Suprapubic skin (tissue), 4 donors: Measurements from ENCODE around the gene RARG. TPM values are rescaled to one million over a fixed set of nuclear protein-coding genes. Genes with fewer than 3 reads are reported as not detected.
A peak's percentile ranks its signal among the peaks of the same experiment; 100 is the strongest.

Experiments
- DNase-seq, 2 donors: peaks; one replicate each; pipeline ENCODE4 v3.0.0-alpha.2; 2019; ENCODE audit warnings: low spot score in 2 of 2
- H3K27ac ChIP-seq: fragments of 200-600 bp; sonication (generic); one replicate; pipeline ENCODE4 v1.5.1; 2019
- H3K27me3 ChIP-seq: fragments of 200-600 bp; sonication (generic); one replicate; pipeline ENCODE4 v1.5.1; 2019
- H3K36me3 ChIP-seq: fragments of 200-600 bp; sonication (generic); one replicate; pipeline ENCODE4 v1.5.1; 2019
- H3K4me1 ChIP-seq: fragments of 200-600 bp; sonication (generic); one replicate; pipeline ENCODE4 v1.5.1; 2019
- H3K4me3 ChIP-seq: fragments of 200-600 bp; sonication (generic); one replicate; pipeline ENCODE4 v1.5.1; 2019; ENCODE audit warnings: mild to moderate bottlenecking
- H3K9me3 ChIP-seq: fragments of 200-600 bp; sonication (generic); one replicate; pipeline ENCODE4 v1.5.1; 2019
- CTCF ChIP-seq, 2 donors: fragments of 200-600 bp in 1 of 2; fragments of 450-650 bp in 1 of 2; sonication (generic) in 1 of 2; IDR thresholded peaks; one replicate each; pipeline ENCODE4 v1.5.1; 2016 to 2019; ENCODE audit warnings: antibody characterized with exemption in 2 of 2, mild to moderate bottlenecking in 1 of 2, moderate library complexity in 1 of 2
- EP300 ChIP-seq: sonication (generic); formaldehyde crosslinking; IDR thresholded peaks from one replicate; pipeline ENCODE4 v1.6.1; 2017; ENCODE audit warnings: antibody characterized with exemption
- POLR2A ChIP-seq, 2 donors: fragments of 450-650 bp; IDR thresholded peaks; one replicate each; pipeline ENCODE4 v1.6.1; 2017; ENCODE audit warnings: antibody characterized with exemption in 2 of 2, mild to moderate bottlenecking in 2 of 2, moderate library complexity in 2 of 2
- POLR2AphosphoS5 ChIP-seq, 3 donors: sonication (generic); formaldehyde crosslinking; IDR thresholded peaks; one replicate each; pipeline ENCODE4 v1.6.1; 2017; ENCODE audit warnings: antibody characterized with exemption in 3 of 3
- WGBS: methylation state at CpG from one replicate; pipeline ENCODE4 v1.1.5; 2018; 5-methylcytosine and 5-hydroxymethylcytosine counted together
- total RNA-seq, 4 donors: library from RNA; depleted of rRNA; stranded (reverse); fragments of >200 nt; gene quantifications; one replicate each; pipeline ENCODE4 v1.1.0, GENCODE V29; 2016

Gene RARG
- total RNA-seq, result 100 to 1,000 TPM; 140 to 198 (median 172) TPM

GRCh38 chr12:53231921-53232645 is at the start of gene RARG:
RARG (minus strand) TSS chr12:53232209; CDS start chr12:53227545, 4,664 bp downstream.
- Histone ChIP-seq H3K9me3 (no peaks in the 10 kb centered on the region), H3K36me3 (peaks cover 12% of the 10 kb centered on the region), H3K27me3 (no peaks in the 10 kb centered on the region), H3K27ac (peak within 1 kb of the TSS; percentile 99), H3K4me3 (peak within 1 kb of the TSS; percentile 68), H3K4me1 (peaks cover 94% of the 10 kb centered on the region)
- peak in 1 of 2 donors; percentile 84 for DNase-seq
- under 1% methylated on average over 24 of the region's 44 CpGs for WGBS
- TF ChIP-seq POLR2A (IDR thresholded peaks at IDR 0.05) (no peak), EP300 (no peak), CTCF (IDR thresholded peaks at IDR 0.05) (no peak), POLR2AphosphoS5 (IDR thresholded peaks at IDR 0.05) (peak in 1 of 3 donors; percentile 53)

GRCh38 chr12:53279888-53280498 is 48.0 kb upstream of the RARG start:
- TF ChIP-seq POLR2A (IDR thresholded peaks at IDR 0.05) (no peak), EP300 (no peak), POLR2AphosphoS5 (IDR thresholded peaks at IDR 0.05) (no peak), CTCF (IDR thresholded peaks at IDR 0.05) (no peak)
- Histone ChIP-seq H3K36me3 (peaks cover 6% of the 10 kb centered on the region), H3K4me3 (no peak overlapping the region), H3K27ac (peak overlapping the region; percentile 33), H3K4me1 (no peaks in the 10 kb centered on the region), H3K9me3 (no peaks in the 10 kb centered on the region), H3K27me3 (no peaks in the 10 kb centered on the region)
- WGBS, result 88% methylated on average over 9 of the region's 9 CpGs
- no peak for DNase-seq

- WGBS, result 55% methylated on average over 2 of the region's 3 CpGs
- H3K4me1 ChIP-seq, result no peaks in the 10 kb centered on the region
Observed at GRCh38 chr12:53279283-53279869, 47.4 kb upstream of the RARG start.

GRCh38 chr12:53277981-53278380 is 46.0 kb upstream of the RARG start:
- no peaks in the 10 kb centered on the region for H3K27me3 ChIP-seq
- H3K4me1 ChIP-seq, result no peaks in the 10 kb centered on the region
- no peak overlapping the region for H3K4me3 ChIP-seq
- no peaks in the 10 kb centered on the region for H3K9me3 ChIP-seq
- DNase-seq, result no peak
- H3K36me3 ChIP-seq, result no peaks in the 10 kb centered on the region
- 94% methylated on average over 9 of the region's 9 CpGs for WGBS
- no peak overlapping the region for H3K27ac ChIP-seq
- TF ChIP-seq POLR2AphosphoS5 (IDR thresholded peaks at IDR 0.05), result no peak
- no peak for TF ChIP-seq EP300
- no peak for TF ChIP-seq POLR2A (IDR thresholded peaks at IDR 0.05)
- TF ChIP-seq CTCF (IDR thresholded peaks at IDR 0.05), result no peak

More at GRCh38 chr12:53279283-53279869, 47.4 kb upstream of the RARG start:
- TF ChIP-seq EP300, result no peak
- no peak for TF ChIP-seq POLR2AphosphoS5 (IDR thresholded peaks at IDR 0.05)
- no peak for TF ChIP-seq POLR2A (IDR thresholded peaks at IDR 0.05)
- TF ChIP-seq CTCF (IDR thresholded peaks at IDR 0.05), result no peak
- peaks cover 6% of the 10 kb centered on the region for H3K36me3 ChIP-seq
- no peak for DNase-seq
- peak overlapping the region; percentile 33 for H3K27ac ChIP-seq
- no peaks in the 10 kb centered on the region for H3K27me3 ChIP-seq
- H3K4me3 ChIP-seq, result no peak overlapping the region
- H3K9me3 ChIP-seq, result no peaks in the 10 kb centered on the region

GRCh38 chr12:53276511-53276910 is 44.5 kb upstream of the RARG start:
- Histone ChIP-seq H3K27ac (no peak overlapping the region), H3K4me3 (no peak overlapping the region), H3K27me3 (no peaks in the 10 kb centered on the region), H3K4me1 (no peaks in the 10 kb centered on the region), H3K9me3 (no peaks in the 10 kb centered on the region), H3K36me3 (no peaks in the 10 kb centered on the region)
- 96% methylated on average over 8 of the region's 11 CpGs for WGBS
- DNase-seq, result no peak
- TF ChIP-seq POLR2A (IDR thresholded peaks at IDR 0.05) (no peak), POLR2AphosphoS5 (IDR thresholded peaks at IDR 0.05) (no peak), CTCF (IDR thresholded peaks at IDR 0.05) (no peak), EP300 (no peak)
